Measurements from ENCODE around the gene OCIAD2.

DNA sequence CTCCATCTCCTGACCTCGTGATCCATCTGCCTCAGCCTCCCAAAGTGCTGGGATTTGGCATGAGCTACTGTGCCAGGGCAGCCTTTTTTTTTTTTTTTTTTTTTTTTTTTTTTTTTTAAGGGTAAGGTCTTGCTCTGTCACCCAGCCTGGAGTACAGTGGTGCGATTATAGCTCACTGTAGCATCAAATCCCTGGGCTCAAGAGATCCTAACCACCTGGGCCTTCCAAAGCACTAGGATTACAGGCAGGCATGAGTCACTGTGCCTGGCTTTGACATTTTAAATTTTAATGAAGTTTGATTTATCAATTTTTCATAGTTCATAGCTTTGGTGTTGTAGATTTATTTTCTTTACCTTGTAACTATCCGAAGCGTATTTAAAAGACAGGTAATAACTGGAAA lies 17.8 kb upstream of the OCIAD2 start:
- TF ChIP-seq, protein P1, sequence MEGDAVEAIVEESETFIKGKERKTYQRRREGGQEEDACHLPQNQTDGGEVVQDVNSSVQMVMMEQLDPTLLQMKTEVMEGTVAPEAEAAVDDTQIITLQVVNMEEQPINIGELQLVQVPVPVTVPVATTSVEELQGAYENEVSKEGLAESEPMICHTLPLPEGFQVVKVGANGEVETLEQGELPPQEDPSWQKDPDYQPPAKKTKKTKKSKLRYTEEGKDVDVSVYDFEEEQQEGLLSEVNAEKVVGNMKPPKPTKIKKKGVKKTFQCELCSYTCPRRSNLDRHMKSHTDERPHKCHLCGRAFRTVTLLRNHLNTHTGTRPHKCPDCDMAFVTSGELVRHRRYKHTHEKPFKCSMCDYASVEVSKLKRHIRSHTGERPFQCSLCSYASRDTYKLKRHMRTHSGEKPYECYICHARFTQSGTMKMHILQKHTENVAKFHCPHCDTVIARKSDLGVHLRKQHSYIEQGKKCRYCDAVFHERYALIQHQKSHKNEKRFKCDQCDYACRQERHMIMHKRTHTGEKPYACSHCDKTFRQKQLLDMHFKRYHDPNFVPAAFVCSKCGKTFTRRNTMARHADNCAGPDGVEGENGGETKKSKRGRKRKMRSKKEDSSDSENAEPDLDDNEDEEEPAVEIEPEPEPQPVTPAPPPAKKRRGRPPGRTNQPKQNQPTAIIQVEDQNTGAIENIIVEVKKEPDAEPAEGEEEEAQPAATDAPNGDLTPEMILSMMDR (IDR thresholded peaks at IDR 0.05 in 4 of 5, conservative IDR thresholded peaks at IDR 0.05 in 1 of 5) = no peak
- no peak for TF ChIP-seq POLR2A (IDR thresholded peaks at IDR 0.05)

Data from gastrocnemius medialis (tissue), 4 donors.